Left forelimb (tissue), 1 donor: ENCODE measurements around the gene C11orf91.
"Not testable (repeated sequence)": the region's sequence is repeated elsewhere in the genome, so short reads cannot be mapped to it uniquely, and the experiment has no call there.

Source experiments
- DNase-seq: peaks from one replicate; pipeline ENCODE4 v3.0.0-alpha.2; 2018; ENCODE audit warnings: low spot score

The C11orf91 gene

GRCh38 chr11:33700502-33701271 lies at the start of gene C11orf91:
C11orf91 (minus strand) TSS chr11:33700826; CDS start chr11:33700740, 86 bp downstream.
- DNase-seq: peak; percentile 100

- no peak for DNase-seq
Measured at GRCh38 chr11:33747979-33748378, 47.4 kb upstream of the C11orf91 start.

GRCh38 chr11:33743291-33743690 lies 42.7 kb upstream of the C11orf91 start:
- no peak for DNase-seq

- no peak for DNase-seq
Measured at GRCh38 chr11:33742249-33742851, 41.7 kb upstream of the C11orf91 start.

GRCh38 chr11:33741806-33742205 lies 41.2 kb upstream of the C11orf91 start:
- DNase-seq: no peak

- DNase-seq: no peak
Measured at GRCh38 chr11:33737362-33737821, 36.8 kb upstream of the C11orf91 start.

- DNase-seq: peak; percentile 93
Measured at GRCh38 chr11:33736148-33736812, 35.7 kb upstream of the C11orf91 start, which contains the start of gene CD59. CD59 (minus strand) TSS chr11:33736423; CDS start chr11:33722445, 13,978 bp downstream.

GRCh38 chr11:33735271-33736147 lies 34.9 kb upstream of the C11orf91 start:
- DNase-seq: no peak

GRCh38 chr11:33734441-33735270 lies 34.0 kb upstream of the C11orf91 start:
- DNase-seq: no peak

- DNase-seq: no peak
Measured at GRCh38 chr11:33733980-33734379, 33.4 kb upstream of the C11orf91 start.

GRCh38 chr11:33731723-33732531 lies 31.3 kb upstream of the C11orf91 start:
- no peak for DNase-seq

GRCh38 chr11:33730716-33731115 lies 30.1 kb upstream of the C11orf91 start:
- no peak for DNase-seq

GRCh38 chr11:33729072-33729664 lies 28.5 kb upstream of the C11orf91 start:
- DNase-seq: not testable (repeated sequence)

GRCh38 chr11:33727539-33727938 lies 26.9 kb upstream of the C11orf91 start:
- DNase-seq: not testable (repeated sequence)

GRCh38 chr11:33725496-33725895 lies 24.9 kb upstream of the C11orf91 start:
- DNase-seq: no peak

GRCh38 chr11:33724644-33725035 lies 24.0 kb upstream of the C11orf91 start:
- DNase-seq: no peak

- DNase-seq: no peak
Measured at GRCh38 chr11:33723238-33723881, 22.7 kb upstream of the C11orf91 start.

GRCh38 chr11:33722590-33723234 lies 22.1 kb upstream of the C11orf91 start:
- no peak for DNase-seq

GRCh38 chr11:33721984-33722383 lies 21.4 kb upstream of the C11orf91 start:
- DNase-seq: no peak
